A549 (cell line): ENCODE data around the gene SERPINA3. TPM values are rescaled to one million over a fixed set of nuclear protein-coding genes. Genes with fewer than 3 reads are reported as not detected.

Experiments used
- ATAC-seq, 2 experiments: fragments of 200-7000 bp in 1 of 2; fragments of >200 bp in 1 of 2; cut with Nextera tagmentation in 1 of 2; cut with Tn5 transposase in 1 of 2; 3 replicates each; pipeline versions ENCODE4 v1.8.0 to v1.9.1; 2018 to 2020; ENCODE audit warnings: mild to moderate bottlenecking in 1 of 2, moderate library complexity in 1 of 2
- CTCF ChIA-PET: fragments of 300-600 bp; sonication (Branson Sonifier 250); formaldehyde crosslinking; extraction: SDS; loops from one replicate; lab custom pipeline; 2021; ENCODE audit warnings: antibody characterized with exemption, inconsistent platforms; lab: Yijun Ruan, JAX
- POLR2A ChIA-PET: fragments of 350-600 bp; formaldehyde crosslinking; extraction: SDS; loops from one replicate; lab custom pipeline; 2021; ENCODE audit warnings: antibody characterized with exemption, inconsistent platforms; lab: Yijun Ruan, JAX
- DNase-seq, 2 experiments: peaks; one replicate each; pipeline versions ENCODE4 v3.0.0 to v3.0.0-alpha.2; 2011 to 2016; ENCODE audit warnings: low read depth in 1 of 2, low spot score in 1 of 2
- FAIRE-seq: peaks from 2 replicates; lab custom pipeline; 2011; peaks lifted over from hg19 to GRCh38; lab: Jason Lieb, UNC
- H3K27ac ChIP-seq, 2 experiments: fragments of >200 bp; sonication (Bioruptor Twin); formaldehyde crosslinking; 3 replicates each; pipeline ENCODE4 v1.5.1; 2016 to 2017
- H3K4me1 ChIP-seq: fragments of >200 bp; sonication (Bioruptor Twin); formaldehyde crosslinking; 3 replicates; pipeline ENCODE4 v1.6.1; 2016
- H3K4me2 ChIP-seq: fragments of >200 bp; sonication (Bioruptor Twin); formaldehyde crosslinking; 3 replicates; pipeline ENCODE4 v1.6.1; 2016
- H3K4me3 ChIP-seq: fragments of >200 bp; sonication (Bioruptor Twin); formaldehyde crosslinking; 3 replicates; pipeline ENCODE4 v1.5.1; 2016
- H3K9me3 ChIP-seq: fragments of >200 bp; sonication (Bioruptor Twin); formaldehyde crosslinking; 3 replicates; pipeline ENCODE4 v1.6.1; 2016
- ATOH8 ChIP-seq: fragments of 250-450 bp; sonication (Bioruptor Pico); IDR thresholded peaks from 2 replicates; pipeline ENCODE4 v1.5.0; 2020; ENCODE audit warnings: low read depth, mild to moderate bottlenecking, moderate library complexity
- CBX8 ChIP-seq: fragments of 200-600 bp; sonication (generic); IDR thresholded peaks from 2 replicates; pipeline ENCODE4 v1.6.1; 2016
- CTCF ChIP-seq: fragments of >200 bp; sonication (Bioruptor Twin); formaldehyde crosslinking; IDR thresholded peaks from 3 replicates; pipeline ENCODE4 v1.5.1; 2016
- E2F6 ChIP-seq: IDR thresholded peaks from 2 replicates; pipeline ENCODE4 v1.6.1; 2012; ENCODE audit warnings: low read depth, borderline replicate concordance
- EHF ChIP-seq: fragments of 250-450 bp; sonication (Bioruptor Pico); IDR thresholded peaks from 2 replicates; pipeline ENCODE4 v1.5.0; 2020; ENCODE audit warnings: mild to moderate bottlenecking
- ESRRA ChIP-seq: fragments of 150-350 bp; IDR thresholded peaks from 2 replicates; pipeline ENCODE4 v1.6.1; 2014; ENCODE audit warnings: mild to moderate bottlenecking, low read length, borderline replicate concordance
- HES2 ChIP-seq: fragments of >200 bp; sonication (Bioruptor Twin); formaldehyde crosslinking; IDR thresholded peaks from 2 replicates; pipeline ENCODE4 v1.6.1; 2016
- HMGXB4 ChIP-seq: fragments of 250-450 bp; sonication (Bioruptor Pico); IDR thresholded peaks from 2 replicates; pipeline ENCODE4 v1.5.0; 2021; ENCODE audit warnings: mild to moderate bottlenecking, moderate library complexity, borderline replicate concordance
- HOXA7 ChIP-seq: fragments of 250-450 bp; sonication (Bioruptor Pico); IDR thresholded peaks from 2 replicates; pipeline ENCODE4 v1.5.0; 2020; ENCODE audit warnings: mild to moderate bottlenecking, moderate library complexity
- KDM1A ChIP-seq: fragments of 200-600 bp; sonication (generic); IDR thresholded peaks from 2 replicates; pipeline ENCODE4 v1.6.1; 2016; ENCODE audit warnings: low read depth, mild to moderate bottlenecking
- MAX ChIP-seq: IDR thresholded peaks from 2 replicates; pipeline ENCODE4 v1.6.1; 2012
- RARB ChIP-seq: fragments of 250-450 bp; sonication (Bioruptor Pico); IDR thresholded peaks from 2 replicates; pipeline ENCODE4 v1.8.0; 2021; ENCODE audit warnings: mild to moderate bottlenecking, moderate library complexity
- SREBF2 ChIP-seq: fragments of 450-650 bp; IDR thresholded peaks from 2 replicates; pipeline ENCODE4 v1.6.1; 2014; ENCODE audit warnings: mild to moderate bottlenecking, moderate library complexity
- TFCP2L1 ChIP-seq: fragments of 250-450 bp; sonication (Bioruptor Pico); IDR thresholded peaks from 2 replicates; pipeline ENCODE4 v1.5.0; 2021; ENCODE audit warnings: mild to moderate bottlenecking
- WGBS: methylation state at CpG from one replicate; pipeline ENCODE4 v1.1.6; 2017; ENCODE audit errors: missing lambda C conversion rate; 5-methylcytosine and 5-hydroxymethylcytosine counted together
- polyA plus RNA-seq, 4 experiments: library from polyadenylated mRNA; depleted of rRNA in 3 of 4; stranded (reverse); fragments of >200 nt; fragmentation: RNase III in 1 of 4; extraction: RNeasy Plus Mini Kit Qiagen cat#74134 plus additional on column Dnase treatment in 1 of 4; gene quantifications; 2 replicates in 3 of 4; 3 replicates in 1 of 4; pipeline ENCODE4 v1.2.3, GENCODE V29; 2011 to 2017

Gene SERPINA3
- polyA plus RNA-seq, 2 of the 4 experiments (the other 2 are of a cell fraction): 3.1 to 9.1 TPM

- no peak overlapping the region for H3K27ac ChIP-seq
- no peak for FAIRE-seq
- ATAC-seq: no peak
- no peaks in the 10 kb centered on the region for H3K4me1 ChIP-seq
- no peak overlapping the region for H3K4me2 ChIP-seq
- ChIA-PET POLR2A (no interaction called here), CTCF (interaction anchor here (1.0 to 4.1 kb wide), 6 partner anchors 10 to 97 kb away, joined by 3 to 13 read pairs (median 6); no protein-coding TSS in a partner anchor)
- H3K9me3 ChIP-seq: no peaks in the 10 kb centered on the region
- DNase-seq: no peak
- WGBS: 78% methylated on average over 4 of the region's 4 CpGs
- H3K4me3 ChIP-seq: no peak overlapping the region
- TF ChIP-seq TFCP2L1 (CRISPR knock-in tag) (no peak), SREBF2 (no peak), E2F6 (no peak), ATOH8 (CRISPR knock-in tag) (no peak), CTCF (no peak)
Observed at GRCh38 chr14:94583557-94583956, 28.6 kb upstream of the SERPINA3 start.

GRCh38 chr14:94584591-94585280 lies 27.5 kb upstream of the SERPINA3 start:
- ChIA-PET POLR2A (no interaction called here), CTCF (interaction anchor here (0.9 to 4.1 kb wide), 6 partner anchors 11 to 96 kb away, joined by 3 to 13 read pairs (median 5); no protein-coding TSS in a partner anchor)
- no peak overlapping the region for H3K4me3 ChIP-seq
- no peaks in the 10 kb centered on the region for H3K9me3 ChIP-seq
- no peak for ATAC-seq
- H3K4me1 ChIP-seq: no peaks in the 10 kb centered on the region
- no peak overlapping the region for H3K4me2 ChIP-seq
- no peak for DNase-seq
- H3K27ac ChIP-seq: no peak overlapping the region
- 51% methylated on average over 5 of the region's 5 CpGs for WGBS
- FAIRE-seq: no peak
- no peak for TF ChIP-seq KDM1A
- no peak for TF ChIP-seq TFCP2L1 (CRISPR knock-in tag)
- TF ChIP-seq HES2: no peak
- no peak for TF ChIP-seq MAX
- no peak for TF ChIP-seq ESRRA
- TF ChIP-seq, all 56 proteins: peak for 0

GRCh38 chr14:94586635-94587034 lies 25.6 kb upstream of the SERPINA3 start:
- CTCF ChIA-PET: no interaction called here
- POLR2A ChIA-PET: no interaction called here
- DNase-seq (no peak), FAIRE-seq (no peak), ATAC-seq (no peak)
- Histone ChIP-seq H3K4me2 (no peak overlapping the region), H3K27ac (no peak overlapping the region), H3K4me1 (no peaks in the 10 kb centered on the region), H3K9me3 (no peaks in the 10 kb centered on the region), H3K4me3 (no peak overlapping the region)
- WGBS: 45% methylated on average over 4 of the region's 4 CpGs
- TF ChIP-seq CBX8: no peak
- TF ChIP-seq EHF (CRISPR knock-in tag): no peak
- no peak for TF ChIP-seq SREBF2
- TF ChIP-seq KDM1A: no peak
- no peak for TF ChIP-seq RARB (CRISPR knock-in tag)
- TF ChIP-seq HOXA7: no peak

- ATAC-seq (no peak), DNase-seq (no peak), FAIRE-seq (no peak)
- CTCF ChIA-PET: interaction anchor here (0.8 to 1.8 kb wide), 3 partner anchors 11 to 99 kb away, joined by 3 to 5 read pairs (median 3); no protein-coding TSS in a partner anchor
- Histone ChIP-seq H3K4me3 (no peak overlapping the region), H3K4me1 (peaks cover 2% of the 10 kb centered on the region), H3K27ac (no peak overlapping the region; a peak in 1 of 6 replicates), H3K9me3 (no peaks in the 10 kb centered on the region), H3K4me2 (no peak overlapping the region)
- 83% methylated on average over 4 of the region's 4 CpGs for WGBS
- TF ChIP-seq HMGXB4 (CRISPR knock-in tag) (no peak), HES2 (no peak)
- POLR2A ChIA-PET: no interaction called here
Observed at GRCh38 chr14:94588311-94588710, 23.9 kb upstream of the SERPINA3 start.
